ENCODE measurements around the gene TNS1. TPM values are rescaled to one million over a fixed set of nuclear protein-coding genes. Genes with fewer than 3 reads are reported as not detected.
A peak's percentile ranks its signal among the peaks of the same experiment; 100 is the strongest.

The TNS1 gene
- total RNA-seq, 3 donors from 2014 or later (not counting 1 experiment from before 2014, with no cell fraction given) = 1.1 to 3.0 (median 2.1) TPM

- no peak overlapping the region for H3K27ac Mint-ChIP-seq
- H3K4me3 Mint-ChIP-seq = no peak overlapping the region
- Histone ChIP-seq H3K27ac (ENCODE audit: low read length) (no peak overlapping the region), H3K36me3 (ENCODE audit: control insufficient read depth, insufficient read depth, low read length) (no peaks in the 10 kb centered on the region), H3K4me1 (ENCODE audit: control insufficient read depth, insufficient read depth, low read length) (no peaks in the 10 kb centered on the region), H3K9me3 (ENCODE audit: control insufficient read depth, insufficient read depth, low read length) (no peaks in the 10 kb centered on the region), H3K4me3 (ENCODE audit: low read length) (no peak overlapping the region), H3K27me3 (ENCODE audit: control insufficient read depth, insufficient read depth, low read length) (no peaks in the 10 kb centered on the region)
- 86% methylated on average over 6 of the region's 7 CpGs for WGBS (ENCODE audit: insufficient coverage)
- DNase-seq (no peak), ATAC-seq (no peak)
- TF ChIP-seq CTCF (IDR thresholded peaks at IDR 0.05) = no peak
- H3K36me3 Mint-ChIP-seq = no peaks in the 10 kb centered on the region
- peaks cover 11 to 17% of the 10 kb centered on the region in 2 donors for H3K27me3 Mint-ChIP-seq (ENCODE audit: low read depth in 2 of 2)
- no peaks in the 10 kb centered on the region for H3K9me3 Mint-ChIP-seq
- H3K4me1 Mint-ChIP-seq = no peaks in the 10 kb centered on the region
- intact Hi-C loops (cut with micrococcal nuclease) = no loop called here
These were observed 46.8 kb downstream of the TNS1 start for GRCh38 chr2:217955881-217956493.

- TF ChIP-seq CTCF (IDR thresholded peaks at IDR 0.05) = no peak
- no peaks in the 10 kb centered on the region for H3K9me3 Mint-ChIP-seq
- H3K27ac Mint-ChIP-seq = no peak overlapping the region
- H3K27ac ChIP-seq (ENCODE audit: low read length) = no peak overlapping the region
- no peaks in the 10 kb centered on the region for H3K36me3 ChIP-seq (ENCODE audit: control insufficient read depth, insufficient read depth, low read length)
- H3K4me1 Mint-ChIP-seq = no peaks in the 10 kb centered on the region
- H3K4me1 ChIP-seq (ENCODE audit: control insufficient read depth, insufficient read depth, low read length) = no peaks in the 10 kb centered on the region
- H3K9me3 ChIP-seq (ENCODE audit: control insufficient read depth, insufficient read depth, low read length) = no peaks in the 10 kb centered on the region
- no peak overlapping the region for H3K4me3 ChIP-seq (ENCODE audit: low read length)
- WGBS (ENCODE audit: insufficient coverage) = 87% methylated on average over 15 of the region's 15 CpGs
- H3K27me3 Mint-ChIP-seq (ENCODE audit: low read depth in 2 of 2) = peaks cover 7 to 17% of the 10 kb centered on the region in 2 donors
- DNase-seq (no peak), ATAC-seq (no peak)
- intact Hi-C loops (cut with micrococcal nuclease) = no loop called here
- H3K36me3 Mint-ChIP-seq = no peaks in the 10 kb centered on the region
- H3K4me3 Mint-ChIP-seq = no peak overlapping the region
- no peaks in the 10 kb centered on the region for H3K27me3 ChIP-seq (ENCODE audit: control insufficient read depth, insufficient read depth, low read length)
These were observed 47.6 kb downstream of the TNS1 start for GRCh38 chr2:217954971-217955740.

GRCh38 chr2:217954469-217954868 lies 48.3 kb downstream of the TNS1 start:
- Histone ChIP-seq H3K27ac (ENCODE audit: low read length) (no peak overlapping the region), H3K27me3 (ENCODE audit: control insufficient read depth, insufficient read depth, low read length) (no peaks in the 10 kb centered on the region), H3K4me1 (ENCODE audit: control insufficient read depth, insufficient read depth, low read length) (no peaks in the 10 kb centered on the region), H3K4me3 (ENCODE audit: low read length) (no peak overlapping the region), H3K9me3 (ENCODE audit: control insufficient read depth, insufficient read depth, low read length) (no peaks in the 10 kb centered on the region), H3K36me3 (ENCODE audit: control insufficient read depth, insufficient read depth, low read length) (no peaks in the 10 kb centered on the region)
- Mint-ChIP-seq H3K4me1 (no peaks in the 10 kb centered on the region), H3K27me3 (ENCODE audit: low read depth in 2 of 2) (peaks cover 7 to 17% of the 10 kb centered on the region in 2 donors), H3K27ac (no peak overlapping the region), H3K9me3 (no peaks in the 10 kb centered on the region), H3K36me3 (no peaks in the 10 kb centered on the region), H3K4me3 (no peak overlapping the region)
- ATAC-seq (peak in 1 of 3 donors; percentile 22), DNase-seq (no peak)
- no peak for TF ChIP-seq CTCF (IDR thresholded peaks at IDR 0.05)
- 83% methylated on average over 3 of the region's 3 CpGs for WGBS (ENCODE audit: insufficient coverage)
- intact Hi-C loops (cut with micrococcal nuclease) = no loop called here
